GM19240 (cell line): ENCODE measurements around the gene NCAPD2.

Experiments
- DNase-seq: peaks from one replicate; pipeline ENCODE4 v3.0.0; 2011; ENCODE audit warnings: low spot score; ENCODE audit not compliant: insufficient read length

The NCAPD2 gene, protein sequence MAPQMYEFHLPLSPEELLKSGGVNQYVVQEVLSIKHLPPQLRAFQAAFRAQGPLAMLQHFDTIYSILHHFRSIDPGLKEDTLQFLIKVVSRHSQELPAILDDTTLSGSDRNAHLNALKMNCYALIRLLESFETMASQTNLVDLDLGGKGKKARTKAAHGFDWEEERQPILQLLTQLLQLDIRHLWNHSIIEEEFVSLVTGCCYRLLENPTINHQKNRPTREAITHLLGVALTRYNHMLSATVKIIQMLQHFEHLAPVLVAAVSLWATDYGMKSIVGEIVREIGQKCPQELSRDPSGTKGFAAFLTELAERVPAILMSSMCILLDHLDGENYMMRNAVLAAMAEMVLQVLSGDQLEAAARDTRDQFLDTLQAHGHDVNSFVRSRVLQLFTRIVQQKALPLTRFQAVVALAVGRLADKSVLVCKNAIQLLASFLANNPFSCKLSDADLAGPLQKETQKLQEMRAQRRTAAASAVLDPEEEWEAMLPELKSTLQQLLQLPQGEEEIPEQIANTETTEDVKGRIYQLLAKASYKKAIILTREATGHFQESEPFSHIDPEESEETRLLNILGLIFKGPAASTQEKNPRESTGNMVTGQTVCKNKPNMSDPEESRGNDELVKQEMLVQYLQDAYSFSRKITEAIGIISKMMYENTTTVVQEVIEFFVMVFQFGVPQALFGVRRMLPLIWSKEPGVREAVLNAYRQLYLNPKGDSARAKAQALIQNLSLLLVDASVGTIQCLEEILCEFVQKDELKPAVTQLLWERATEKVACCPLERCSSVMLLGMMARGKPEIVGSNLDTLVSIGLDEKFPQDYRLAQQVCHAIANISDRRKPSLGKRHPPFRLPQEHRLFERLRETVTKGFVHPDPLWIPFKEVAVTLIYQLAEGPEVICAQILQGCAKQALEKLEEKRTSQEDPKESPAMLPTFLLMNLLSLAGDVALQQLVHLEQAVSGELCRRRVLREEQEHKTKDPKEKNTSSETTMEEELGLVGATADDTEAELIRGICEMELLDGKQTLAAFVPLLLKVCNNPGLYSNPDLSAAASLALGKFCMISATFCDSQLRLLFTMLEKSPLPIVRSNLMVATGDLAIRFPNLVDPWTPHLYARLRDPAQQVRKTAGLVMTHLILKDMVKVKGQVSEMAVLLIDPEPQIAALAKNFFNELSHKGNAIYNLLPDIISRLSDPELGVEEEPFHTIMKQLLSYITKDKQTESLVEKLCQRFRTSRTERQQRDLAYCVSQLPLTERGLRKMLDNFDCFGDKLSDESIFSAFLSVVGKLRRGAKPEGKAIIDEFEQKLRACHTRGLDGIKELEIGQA (N-terminal part only)

DNA sequence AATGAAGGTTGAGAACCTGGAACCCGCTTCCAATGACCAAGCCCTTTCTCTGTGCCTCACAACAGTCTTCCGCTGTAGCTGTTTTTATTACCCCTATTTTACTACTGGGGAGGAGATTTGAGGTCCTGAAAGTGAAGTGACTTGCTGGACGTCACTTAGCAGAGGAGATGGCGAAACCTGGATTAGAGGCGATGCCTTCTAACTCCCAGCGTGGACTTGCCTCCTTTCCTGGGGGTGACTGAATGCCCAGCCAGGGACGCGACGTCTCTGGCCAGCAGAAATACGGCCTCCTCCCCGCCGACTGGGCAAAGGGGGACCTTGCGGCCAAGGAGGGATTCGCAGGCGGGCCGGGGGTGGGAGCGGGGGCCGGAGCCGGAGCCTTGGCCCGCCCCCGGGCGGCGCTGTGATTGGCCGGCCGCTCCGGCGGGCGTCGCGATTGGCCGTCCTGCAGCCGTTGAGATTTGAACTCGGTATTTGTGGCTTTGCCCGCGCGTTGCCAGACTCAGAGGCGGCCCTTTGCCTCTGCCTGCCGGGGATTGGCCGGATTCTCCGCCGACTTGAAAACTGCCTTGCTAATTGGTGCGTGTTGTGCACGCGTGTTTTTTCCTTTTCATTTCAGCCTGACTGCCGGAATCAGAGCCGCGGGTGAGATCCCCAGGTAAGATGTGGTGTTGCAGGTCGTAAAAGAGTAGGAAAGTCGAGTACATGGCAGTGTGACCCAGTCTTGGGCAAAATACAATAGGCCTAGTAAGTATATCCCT, at the start of gene NCAPD2:
NCAPD2 (plus strand) TSS at position 606 of the 761 bp plus-strand sequence. CDS start 997 bp downstream, outside the sequence.
- DNase-seq, result peak; percentile 90

DNA sequence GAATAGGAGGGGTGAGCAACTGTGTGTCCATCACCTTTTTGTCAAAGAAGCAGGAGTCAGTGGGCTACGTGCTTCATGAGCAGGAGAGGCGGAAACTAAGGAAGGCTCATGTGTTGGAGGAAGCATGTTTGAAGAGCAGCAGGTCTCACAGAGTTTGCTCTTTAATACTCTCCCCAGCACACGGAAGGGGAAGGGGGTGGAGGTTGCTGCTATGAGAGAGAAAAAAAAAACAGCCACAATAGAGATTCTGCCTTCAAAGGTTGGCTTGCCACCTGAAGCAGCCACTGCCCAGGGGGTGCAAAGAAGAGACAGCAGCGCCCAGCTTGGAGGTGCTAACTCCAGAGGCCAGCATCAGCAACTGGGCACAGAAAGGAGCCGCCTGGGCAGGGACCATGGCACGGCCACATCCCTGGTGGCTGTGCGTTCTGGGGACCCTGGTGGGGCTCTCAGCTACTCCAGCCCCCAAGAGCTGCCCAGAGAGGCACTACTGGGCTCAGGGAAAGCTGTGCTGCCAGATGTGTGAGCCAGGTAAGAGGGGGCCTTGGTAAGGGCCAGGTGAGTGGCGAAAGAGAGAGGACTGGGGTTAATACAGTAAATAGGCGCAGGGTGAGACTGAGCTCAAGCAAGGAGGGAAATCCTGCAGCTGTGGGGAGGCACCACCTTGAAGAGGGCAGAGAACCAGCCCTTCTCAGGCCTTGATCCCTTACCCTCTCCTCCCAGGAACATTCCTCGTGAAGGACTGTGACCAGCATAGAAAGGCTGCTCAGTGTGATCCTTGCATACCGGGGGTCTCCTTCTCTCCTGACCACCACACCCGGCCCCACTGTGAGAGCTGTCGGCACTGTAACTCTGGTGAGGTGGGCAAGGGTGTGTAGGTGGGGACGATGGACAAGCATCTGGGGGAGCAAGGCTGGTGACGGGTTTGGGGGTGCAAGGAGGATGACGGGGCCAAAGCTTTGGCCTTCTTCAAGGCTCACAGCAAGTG, 48.9 kb upstream of the NCAPD2 start, which contains the start of gene CD27:
CD27 (plus strand) TSS at position 252 of the 985 bp plus-strand sequence; CDS start at position 393, 141 bp downstream.
- DNase-seq, result no peak

DNA sequence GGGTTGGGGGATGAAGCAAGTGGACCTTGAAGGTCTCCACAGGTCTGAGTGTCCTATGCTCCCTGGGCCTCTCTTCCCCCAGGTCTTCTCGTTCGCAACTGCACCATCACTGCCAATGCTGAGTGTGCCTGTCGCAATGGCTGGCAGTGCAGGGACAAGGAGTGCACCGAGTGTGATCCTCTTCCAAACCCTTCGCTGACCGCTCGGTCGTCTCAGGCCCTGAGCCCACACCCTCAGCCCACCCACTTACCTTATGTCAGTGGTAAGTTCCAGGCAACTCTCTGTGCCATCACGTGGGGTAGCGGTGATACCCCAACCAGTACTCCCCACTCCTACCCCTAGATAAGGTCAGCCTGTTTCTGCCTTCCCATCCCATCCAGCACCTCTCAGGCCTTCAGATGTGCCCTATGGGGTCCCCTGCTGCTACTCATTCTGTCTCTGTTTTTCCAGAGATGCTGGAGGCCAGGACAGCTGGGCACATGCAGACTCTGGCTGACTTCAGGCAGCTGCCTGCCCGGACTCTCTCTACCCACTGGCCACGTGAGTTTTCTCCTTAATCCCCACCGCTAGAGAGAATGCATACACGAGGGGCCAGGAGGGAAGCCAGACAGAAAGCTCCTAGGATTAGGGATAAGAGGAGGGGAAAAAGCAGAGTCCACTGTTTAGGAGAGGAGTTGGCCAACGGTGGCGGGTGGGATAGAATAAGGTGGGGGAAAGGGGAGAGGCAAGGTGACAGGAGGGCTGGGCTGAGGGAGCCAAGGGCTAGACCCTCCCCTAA, 43.6 kb upstream of the NCAPD2 start:
- DNase-seq, result no peak

DNA sequence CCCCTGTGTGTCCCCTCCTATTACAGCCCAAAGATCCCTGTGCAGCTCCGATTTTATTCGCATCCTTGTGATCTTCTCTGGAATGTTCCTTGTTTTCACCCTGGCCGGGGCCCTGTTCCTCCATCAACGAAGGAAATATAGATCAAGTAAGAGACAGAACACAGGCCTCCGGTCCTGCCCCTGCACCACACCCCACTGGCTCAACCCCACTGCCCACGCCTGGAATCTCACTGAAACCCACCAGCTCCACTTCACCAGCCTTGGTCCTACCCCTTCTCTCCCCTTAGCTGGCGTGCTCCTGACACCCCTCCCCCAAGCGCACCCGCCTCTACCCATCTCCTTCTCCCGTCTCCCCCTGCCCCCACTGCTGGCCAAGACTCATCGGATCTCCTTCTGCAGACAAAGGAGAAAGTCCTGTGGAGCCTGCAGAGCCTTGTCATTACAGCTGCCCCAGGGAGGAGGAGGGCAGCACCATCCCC, 43.0 kb upstream of the NCAPD2 start:
- no peak for DNase-seq

DNA sequence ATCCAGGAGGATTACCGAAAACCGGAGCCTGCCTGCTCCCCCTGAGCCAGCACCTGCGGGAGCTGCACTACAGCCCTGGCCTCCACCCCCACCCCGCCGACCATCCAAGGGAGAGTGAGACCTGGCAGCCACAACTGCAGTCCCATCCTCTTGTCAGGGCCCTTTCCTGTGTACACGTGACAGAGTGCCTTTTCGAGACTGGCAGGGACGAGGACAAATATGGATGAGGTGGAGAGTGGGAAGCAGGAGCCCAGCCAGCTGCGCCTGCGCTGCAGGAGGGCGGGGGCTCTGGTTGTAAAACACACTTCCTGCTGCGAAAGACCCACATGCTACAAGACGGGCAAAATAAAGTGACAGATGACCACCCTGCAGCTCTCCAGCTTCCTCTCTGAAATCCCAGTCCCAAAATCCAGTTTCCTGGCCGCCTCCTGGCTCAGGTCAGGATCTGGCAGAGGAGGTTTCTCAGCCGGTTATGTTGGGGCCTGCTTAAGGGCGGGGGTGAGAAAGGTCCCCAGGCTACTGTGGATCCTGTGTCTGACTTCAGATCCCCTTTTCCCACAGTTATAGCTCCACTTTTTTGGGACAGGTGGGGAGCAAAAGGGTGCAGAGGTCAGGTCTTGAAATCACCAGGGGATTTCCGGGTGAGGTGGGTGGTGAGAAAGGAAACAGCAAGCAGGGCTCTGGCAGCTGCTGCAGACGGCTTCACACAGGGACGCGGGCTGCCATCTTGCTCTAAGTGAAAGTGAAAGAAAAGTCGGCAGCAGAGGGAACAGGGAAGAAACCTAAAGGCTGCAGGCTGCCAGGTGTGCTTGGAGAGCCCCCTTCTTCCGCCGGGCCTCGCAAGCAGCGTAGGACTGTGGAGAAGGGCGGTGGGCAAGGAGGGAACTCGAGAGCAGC, 42.3 kb upstream of the NCAPD2 start, which contains the start of gene TAPBPL:
TAPBPL (plus strand) TSS at position 695 of the 897 bp plus-strand sequence. CDS start 207 bp downstream, outside the sequence.
- DNase-seq, result peak; percentile 71

DNA sequence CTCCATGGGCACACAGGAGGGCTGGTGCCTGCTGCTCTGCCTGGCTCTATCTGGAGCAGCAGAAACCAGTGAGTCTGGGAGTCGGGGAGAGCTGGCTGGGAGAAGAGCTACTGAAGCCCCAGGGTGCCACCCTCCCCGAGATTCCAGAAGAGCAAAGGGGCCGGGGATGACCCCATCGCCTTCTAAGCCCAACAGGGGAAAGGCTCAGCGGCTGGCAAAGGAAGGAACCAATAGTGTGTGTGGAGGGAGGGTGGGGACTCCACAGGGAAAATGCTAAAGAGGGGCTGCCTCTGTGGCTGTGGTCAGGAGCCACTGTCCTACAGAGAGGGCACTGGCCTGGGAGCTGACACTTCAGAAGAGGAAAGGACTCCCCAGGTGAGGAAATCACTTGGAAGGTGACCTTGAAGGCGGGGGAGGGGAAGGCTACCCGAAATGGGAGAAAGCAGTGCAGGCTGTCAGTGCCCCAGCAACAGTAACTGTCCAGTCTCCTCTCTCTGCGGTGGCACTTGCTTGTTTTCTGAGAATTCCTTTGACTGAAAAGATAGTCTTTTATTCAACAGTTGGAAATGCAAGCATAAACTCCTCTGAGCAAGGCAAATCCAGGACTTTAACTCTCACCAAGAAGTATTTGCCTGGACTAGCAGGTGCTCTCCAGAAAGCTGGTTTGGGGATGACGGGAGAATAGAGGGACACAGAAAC, 41.5 kb upstream of the NCAPD2 start:
- DNase-seq, result no peak

DNA sequence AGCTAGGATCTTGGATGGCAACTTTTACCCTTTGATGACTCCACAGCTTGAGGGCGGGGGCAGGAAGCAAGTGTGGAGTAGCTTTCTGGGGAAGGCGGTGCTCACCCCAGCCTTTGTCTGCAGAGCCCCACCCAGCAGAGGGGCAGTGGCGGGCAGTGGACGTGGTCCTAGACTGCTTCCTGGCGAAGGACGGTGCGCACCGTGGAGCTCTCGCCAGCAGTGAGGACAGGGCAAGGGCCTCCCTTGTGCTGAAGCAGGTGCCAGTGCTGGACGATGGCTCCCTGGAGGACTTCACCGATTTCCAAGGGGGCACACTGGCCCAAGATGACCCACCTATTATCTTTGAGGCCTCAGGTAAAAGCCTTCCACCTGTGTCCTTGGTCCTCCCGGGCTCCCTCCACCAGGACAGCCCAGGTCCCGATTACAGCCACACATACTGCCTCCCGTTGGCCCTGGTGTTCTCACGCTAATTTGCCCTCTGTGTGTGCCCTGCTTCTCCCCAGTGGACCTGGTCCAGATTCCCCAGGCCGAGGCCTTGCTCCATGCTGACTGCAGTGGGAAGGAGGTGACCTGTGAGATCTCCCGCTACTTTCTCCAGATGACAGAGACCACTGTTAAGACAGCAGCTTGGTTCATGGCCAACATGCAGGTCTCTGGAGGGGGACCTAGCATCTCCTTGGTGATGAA, 40.8 kb upstream of the NCAPD2 start:
- DNase-seq, result no peak

DNA sequence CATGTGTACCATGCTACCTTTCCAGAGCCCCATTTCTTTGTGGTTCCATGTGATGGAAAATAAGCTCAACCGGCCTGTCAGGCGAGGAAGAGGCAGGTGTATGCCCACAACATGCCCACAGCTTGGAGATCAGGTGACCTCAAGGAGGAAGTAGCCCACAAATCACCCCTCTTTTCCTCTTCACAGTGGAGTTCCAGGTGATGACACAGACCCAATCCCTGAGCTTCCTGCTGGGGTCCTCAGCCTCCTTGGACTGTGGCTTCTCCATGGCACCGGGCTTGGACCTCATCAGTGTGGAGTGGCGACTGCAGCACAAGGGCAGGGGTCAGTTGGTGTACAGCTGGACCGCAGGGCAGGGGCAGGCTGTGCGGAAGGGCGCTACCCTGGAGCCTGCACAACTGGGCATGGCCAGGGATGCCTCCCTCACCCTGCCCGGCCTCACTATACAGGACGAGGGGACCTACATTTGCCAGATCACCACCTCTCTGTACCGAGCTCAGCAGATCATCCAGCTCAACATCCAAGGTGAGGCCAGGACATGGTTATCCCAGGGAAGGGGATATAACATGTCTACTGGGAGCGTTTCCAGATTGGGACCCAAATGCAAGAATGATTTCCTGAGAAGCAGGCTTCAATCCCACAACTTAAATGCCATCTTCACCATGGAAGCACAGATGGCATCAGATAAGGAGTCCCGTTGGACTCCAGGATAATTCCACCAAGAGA, 36.5 kb upstream of the NCAPD2 start:
- DNase-seq, result no peak

DNA sequence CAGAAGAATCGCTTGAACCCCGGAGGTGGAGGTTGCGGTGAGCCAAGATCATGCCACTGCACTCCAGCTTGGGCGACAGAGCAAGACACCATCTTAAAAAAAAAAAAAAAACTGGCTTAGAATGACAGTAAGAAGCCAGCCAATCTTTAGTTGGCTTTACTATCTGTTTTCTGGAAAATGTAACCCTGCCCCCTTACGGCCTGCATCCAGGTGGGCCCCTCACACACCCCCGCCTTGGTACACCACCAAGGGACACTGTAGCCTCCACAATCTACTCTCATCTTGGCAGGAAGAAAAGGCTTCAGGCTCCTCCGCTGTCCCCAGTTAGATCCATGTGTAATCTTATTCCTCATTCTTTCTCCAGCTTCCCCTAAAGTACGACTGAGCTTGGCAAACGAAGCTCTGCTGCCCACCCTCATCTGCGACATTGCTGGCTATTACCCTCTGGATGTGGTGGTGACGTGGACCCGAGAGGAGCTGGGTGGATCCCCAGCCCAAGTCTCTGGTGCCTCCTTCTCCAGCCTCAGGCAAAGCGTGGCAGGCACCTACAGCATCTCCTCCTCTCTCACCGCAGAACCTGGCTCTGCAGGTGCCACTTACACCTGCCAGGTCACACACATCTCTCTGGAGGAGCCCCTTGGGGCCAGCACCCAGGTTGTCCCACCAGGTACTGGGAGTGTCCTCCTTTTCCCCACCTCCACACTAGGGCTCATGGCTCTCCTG, 35.5 kb upstream of the NCAPD2 start:
- DNase-seq, result no peak

DNA sequence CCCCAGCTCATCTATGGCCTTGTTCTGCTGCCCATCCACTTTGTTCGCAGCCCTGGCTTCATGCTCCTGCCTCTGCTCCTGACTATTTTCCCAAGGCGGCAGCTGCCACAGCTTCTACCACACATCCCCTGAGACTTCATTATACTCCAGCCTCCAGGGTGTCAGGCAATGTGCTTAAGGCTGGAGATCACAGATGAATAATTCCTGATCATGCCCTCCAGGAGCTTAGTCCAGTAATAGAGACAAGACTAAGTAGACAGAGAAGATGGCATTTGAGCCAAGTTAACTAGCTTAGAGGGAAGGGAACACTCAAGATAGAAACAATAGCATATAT, 34.9 kb upstream of the NCAPD2 start:
- no peak for DNase-seq

DNA sequence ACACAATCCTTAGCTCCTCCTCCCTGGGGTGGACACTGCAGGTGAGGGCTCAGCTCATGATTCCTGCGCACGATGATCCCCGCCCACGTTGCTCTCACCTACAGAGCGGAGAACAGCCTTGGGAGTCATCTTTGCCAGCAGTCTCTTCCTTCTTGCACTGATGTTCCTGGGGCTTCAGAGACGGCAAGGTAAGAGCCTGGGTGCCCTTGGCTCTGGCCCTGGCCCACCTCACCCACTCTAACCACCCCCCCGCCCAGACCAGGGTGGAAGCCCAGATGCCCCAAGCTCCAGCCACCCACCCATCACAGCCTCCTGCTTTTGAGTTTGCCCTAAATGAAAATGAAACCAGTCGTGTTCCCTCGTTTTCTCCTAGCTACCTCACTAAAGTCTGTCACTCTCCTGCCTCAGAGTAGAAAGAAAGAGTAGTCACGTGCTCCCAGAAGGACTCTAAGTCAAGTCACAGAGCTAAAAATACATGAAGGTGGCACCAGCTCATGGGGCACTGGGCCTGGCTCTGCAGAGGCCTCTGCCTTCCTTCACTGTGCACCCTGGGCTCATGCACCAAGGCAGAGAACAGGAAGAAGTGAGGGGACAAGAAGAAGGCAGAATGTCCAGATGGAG, 33.0 kb upstream of the NCAPD2 start:
- DNase-seq, result no peak

DNA sequence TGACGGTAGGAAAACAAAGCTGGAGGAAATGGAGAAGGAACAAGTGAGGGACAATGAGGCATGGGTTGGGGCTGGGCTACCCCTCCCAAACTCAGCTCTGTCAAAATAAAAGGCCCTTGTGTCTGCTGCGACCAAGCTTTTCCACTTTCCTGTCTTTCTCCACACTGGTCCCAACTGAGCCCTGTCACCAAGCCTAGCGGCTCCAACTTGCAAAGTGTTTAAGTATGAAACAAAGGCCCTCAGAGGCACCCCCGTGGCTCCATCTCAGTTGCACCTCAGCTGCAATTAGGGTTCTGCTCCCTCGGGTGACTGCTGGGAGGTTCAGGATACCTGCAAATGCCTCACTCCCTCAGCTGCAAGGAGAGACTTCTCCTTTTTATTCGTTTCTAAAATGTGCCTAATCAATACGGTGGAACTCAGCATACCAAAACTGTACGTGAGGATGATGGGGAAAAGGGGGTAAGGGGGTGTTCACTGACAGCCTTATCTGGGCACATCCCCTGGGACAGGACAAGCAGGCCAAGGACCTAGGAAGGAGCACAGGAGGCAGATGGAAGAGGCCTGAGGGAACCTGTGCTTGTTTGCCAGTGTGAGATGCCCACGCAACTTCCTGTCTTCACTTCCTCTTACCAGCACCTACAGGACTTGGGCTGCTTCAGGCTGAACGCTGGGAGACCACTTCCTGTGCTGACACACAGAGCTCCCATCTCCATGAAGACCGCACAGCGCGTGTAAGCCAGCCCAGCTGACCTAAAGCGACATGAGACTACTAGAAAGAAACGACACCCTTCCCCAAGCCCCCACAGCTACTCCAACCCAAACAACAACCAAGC, 32.3 kb upstream of the NCAPD2 start:
- DNase-seq, result peak; percentile 74

DNA sequence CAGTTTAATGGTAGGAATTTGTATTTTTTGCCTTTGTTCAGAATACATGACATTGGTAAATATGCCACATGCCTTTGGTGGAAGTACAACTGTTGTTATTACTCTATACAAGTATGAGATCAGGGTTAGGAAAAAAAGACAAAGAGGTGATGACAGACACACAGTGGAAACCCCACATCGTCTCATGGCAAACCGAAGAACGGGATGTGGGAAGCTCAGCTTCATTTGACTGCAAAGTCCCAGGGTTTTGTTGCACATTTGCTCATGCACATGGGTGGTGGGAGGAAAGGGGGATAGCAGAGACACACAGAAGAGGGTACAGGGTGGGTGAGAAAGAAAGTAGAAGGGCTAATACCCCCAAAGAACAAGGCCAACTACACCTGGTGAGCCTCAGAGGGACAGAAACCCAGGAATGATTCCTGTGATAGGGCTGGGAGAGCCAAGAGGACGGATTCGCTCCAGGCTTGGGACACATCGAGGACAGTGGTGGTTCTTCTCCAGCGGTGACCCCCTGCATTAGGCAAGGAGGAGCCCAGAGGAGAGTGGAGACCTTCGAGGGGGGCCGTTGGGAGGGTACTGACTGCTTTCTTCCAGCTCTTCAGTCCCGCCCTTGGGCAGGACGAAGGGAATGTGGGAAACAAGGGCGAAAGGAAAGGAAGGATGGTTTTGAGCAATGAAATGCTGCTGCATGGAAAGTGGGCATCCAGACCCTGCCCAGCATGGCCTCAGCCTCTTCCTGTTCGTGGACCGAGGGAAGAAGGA, 31.5 kb upstream of the NCAPD2 start:
- no peak for DNase-seq
